Endothelial cell of umbilical vein (primary cell): ENCODE results near the gene PTTG1IP. TPM values are rescaled to one million over a fixed set of nuclear protein-coding genes. Genes with fewer than 3 reads are reported as not detected.
A peak's percentile ranks its signal among the peaks of the same experiment; 100 is the strongest.

Experiments
- BruUV-seq: library from RNA; stranded (reverse); fragments of 400-500 nt; replicated peaks from 2 replicates; lab custom pipeline; 2021; lab: Mats Ljungman, UMichigan
- CTCF ChIA-PET: fragments of 300-600, 350-600 bp; sonication (Branson Sonifier 250); formaldehyde crosslinking; loops from one replicate; lab custom pipeline; 2021; ENCODE audit warnings: antibody characterized with exemption, inconsistent platforms; lab: Charles Lee
- POLR2A ChIA-PET: fragments of 300-600, 350-600 bp; sonication (Branson Sonifier 250); formaldehyde crosslinking; loops from one replicate; lab custom pipeline; 2021; ENCODE audit warnings: antibody characterized with exemption, inconsistent platforms; lab: Charles Lee
- DNase-seq: peaks from one replicate; pipeline ENCODE4 v3.0.0-alpha.2; 2011; ENCODE audit warnings: low read depth, low spot score
- FAIRE-seq: peaks from 2 replicates; lab custom pipeline; 2011; peaks lifted over from hg19 to GRCh38; lab: Jason Lieb, UNC
- H2AFZ ChIP-seq: 2 replicates; pipeline ENCODE4 v1.6.0; 2012; ENCODE audit warnings: low read depth, low read length, control low read depth, inconsistent platforms
- H3K27ac ChIP-seq: 2 replicates; pipeline ENCODE4 v1.5.1; 2011; ENCODE audit warnings: low read depth, mild to moderate bottlenecking, control low read depth, low read length, moderate library complexity; ENCODE audit not compliant: insufficient read depth
- H3K27me3 ChIP-seq, 2 experiments: 2 replicates each; pipeline versions ENCODE4 v1.6.0 to v1.6.1; 2011; ENCODE audit warnings: low read length in 2 of 2, mixed read lengths in 1 of 2; ENCODE audit not compliant: control insufficient read depth in 2 of 2, insufficient read depth in 2 of 2
- H3K36me3 ChIP-seq, 2 experiments: 2 replicates in 1 of 2; 3 replicates in 1 of 2; pipeline ENCODE4 v1.5.1; 2011; ENCODE audit warnings: low read length in 2 of 2, mild to moderate bottlenecking in 1 of 2, moderate library complexity in 1 of 2; ENCODE audit not compliant: control insufficient read depth in 2 of 2, insufficient read depth in 2 of 2; ENCODE audit errors: extremely low read depth in 1 of 2
- H3K4me1 ChIP-seq: 3 replicates; pipeline ENCODE4 v1.5.1; 2011; ENCODE audit warnings: mild to moderate bottlenecking, low read length; ENCODE audit not compliant: control insufficient read depth, insufficient read depth; ENCODE audit errors: extremely low read depth
- H3K4me2 ChIP-seq: 2 replicates; pipeline ENCODE4 v1.6.1; 2011; ENCODE audit warnings: low read length, control low read depth, mixed read lengths; ENCODE audit not compliant: insufficient read depth
- H3K4me3 ChIP-seq, 3 experiments: fragments of 200-600 bp in 1 of 3; sonication (generic), shearing (Covaris generic) in 1 of 3; replicated peaks in 1 of 3; 2 replicates each; pipeline ENCODE4 v1.5.1; 2011 to 2016; ENCODE audit warnings: control low read depth in 3 of 3, low read length in 3 of 3, mild to moderate bottlenecking in 2 of 3, inconsistent platforms in 1 of 3, low read depth in 1 of 3, moderate library complexity in 1 of 3; ENCODE audit not compliant: insufficient read depth in 1 of 3
- H3K79me2 ChIP-seq: 2 replicates; pipeline ENCODE4 v1.6.0; 2012; ENCODE audit warnings: low read length, inconsistent platforms; ENCODE audit not compliant: control insufficient read depth, insufficient read depth
- H3K9ac ChIP-seq: replicated peaks from 2 replicates; pipeline ENCODE3; 2011; ENCODE audit warnings: low read length, control low read depth; ENCODE audit not compliant: insufficient read depth; ENCODE audit errors: extremely low read depth
- H3K9me1 ChIP-seq: replicated peaks from 3 replicates; pipeline ENCODE4 v1.6.0; 2011; ENCODE audit warnings: mild to moderate bottlenecking, low read length; ENCODE audit not compliant: control insufficient read depth, insufficient read depth; ENCODE audit errors: extremely low read depth
- H3K9me3 ChIP-seq: replicated peaks from 2 replicates; pipeline ENCODE4 v1.5.1; 2012; ENCODE audit warnings: low read length, inconsistent platforms; ENCODE audit not compliant: control insufficient read depth, insufficient read depth
- H4K20me1 ChIP-seq: replicated peaks from 2 replicates; pipeline ENCODE3; 2011; ENCODE audit warnings: mild to moderate bottlenecking, low read length; ENCODE audit not compliant: control insufficient read depth, insufficient read depth; ENCODE audit errors: extremely low read depth
- CTCF ChIP-seq, 2 donors: IDR thresholded peaks; 1 replicate in 1 of 2; 2 replicates in 1 of 2; pipeline ENCODE4 v1.5.1; 2011; ENCODE audit warnings: low read length in 2 of 2, mild to moderate bottlenecking in 2 of 2, moderate library complexity in 2 of 2, control low read depth in 1 of 2, inconsistent platforms in 1 of 2, low read depth in 1 of 2; ENCODE audit not compliant: insufficient read depth in 1 of 2; ENCODE audit errors: extremely low read depth in 1 of 2
- EZH2 ChIP-seq: IDR thresholded peaks from 2 replicates; pipeline ENCODE4 v1.6.1; 2012; ENCODE audit warnings: borderline replicate concordance, low read depth, mild to moderate bottlenecking, moderate library complexity, low read length, inconsistent platforms; ENCODE audit not compliant: severe bottlenecking
- FOS ChIP-seq: IDR thresholded peaks from 2 replicates; pipeline ENCODE4 v1.6.1; 2011; ENCODE audit warnings: mild to moderate bottlenecking, low read length, moderate library complexity, borderline replicate concordance; ENCODE audit not compliant: insufficient read depth
- GATA2 ChIP-seq: IDR thresholded peaks from 2 replicates; pipeline ENCODE4 v1.7.0; 2011; ENCODE audit warnings: low read depth, mild to moderate bottlenecking, moderate library complexity, mixed read lengths, low read length; ENCODE audit not compliant: insufficient read length, insufficient read depth
- JUN ChIP-seq: IDR thresholded peaks from 2 replicates; pipeline ENCODE4 v1.6.1; 2011; ENCODE audit warnings: borderline replicate concordance, low read depth; ENCODE audit not compliant: insufficient read length, insufficient read depth
- MAX ChIP-seq: IDR thresholded peaks from 2 replicates; pipeline ENCODE4 v1.6.1; 2011; ENCODE audit not compliant: insufficient read depth, insufficient read length
- MYC ChIP-seq: IDR thresholded peaks from one replicate; pipeline ENCODE4 v1.6.1; 2011; ENCODE audit warnings: mild to moderate bottlenecking, low read depth, low read length
- POLR2A ChIP-seq: IDR thresholded peaks from 2 replicates; pipeline ENCODE4 v1.6.1; 2012; ENCODE audit warnings: low read depth, mild to moderate bottlenecking, control low read depth, low read length
- POLR2AphosphoS5 ChIP-seq: IDR thresholded peaks from 2 replicates; pipeline ENCODE4 v1.6.1; 2012; ENCODE audit warnings: low read depth, mild to moderate bottlenecking, control low read depth, low read length, moderate library complexity; ENCODE audit not compliant: insufficient read depth
- dilution Hi-C: fragments of 300-500 bp; cut with MboI; formaldehyde crosslinking; loops from one replicate; pipeline ENCODE4 v1.15.0; 2019; ENCODE audit warnings: low sequenced_read_pairs; ENCODE audit not compliant: extremely low pct_ligation_motif_present
- intact Hi-C: fragments of 100-400 bp; cut with micrococcal nuclease; formaldehyde crosslinking; loops from one replicate; pipeline ENCODE4 v1.10.0; 2022
- polyA plus RNA-seq, 4 experiments: library from polyadenylated mRNA; depleted of rRNA in 3 of 4; stranded (reverse) in 3 of 4; unstranded in 1 of 4; fragments of >200 nt; gene quantifications; 2 replicates each; pipeline versions ENCODE4 v1.2.1 to v1.2.3, GENCODE V29; 2011 to 2012; ENCODE audit warnings: missing spikeins in 1 of 4
- total RNA-seq: library from RNA; stranded (reverse); gene quantifications from 2 replicates; pipeline ENCODE4 v1.2.3, GENCODE V29; 2021

PTTG1IP gene
- total and polyA plus RNA-seq, 2 donors (not counting 3 experiments of a cell fraction or from before 2014, with no cell fraction given) = 342 to 415 TPM

GRCh38 chr21:44911068-44911383 is 37.5 kb upstream of the PTTG1IP start:
- FAIRE-seq = no peak
- H3K9ac ChIP-seq = no peak overlapping the region
- H3K27me3 ChIP-seq = no peaks in the 10 kb centered on the region
- H3K27ac ChIP-seq = no peak overlapping the region
- H3K4me2 ChIP-seq = no peak overlapping the region
- dilution Hi-C loops = no loop called here
- H3K4me1 ChIP-seq = peaks cover 25% of the 10 kb centered on the region
- H3K36me3 ChIP-seq = no peaks in the 10 kb centered on the region
- BruUV-seq = no TSS peak
- ChIA-PET CTCF (interaction anchor here (0.8 to 4.9 kb wide), 14 partner anchors 9 to 140 kb away, joined by 3 to 37 read pairs (median 4); partner anchors contain the start of gene UBE2G2), POLR2A (no interaction called here)
- no peak overlapping the region for H3K4me3 ChIP-seq
- H3K9me1 ChIP-seq = no peaks in the 10 kb centered on the region
- TF ChIP-seq MAX (no peak), POLR2AphosphoS5 (no peak), MYC (no peak), JUN (no peak), GATA2 (no peak), CTCF (IDR thresholded peaks at IDR 0.05; ENCODE audit: extremely low read depth in 1 of 2, insufficient read depth in 1 of 2, low read depth in 1 of 2, low read length in 2 of 2) (no peak), FOS (no peak), EZH2 (no peak), POLR2A (no peak)
- DNase-seq = no peak
- no peaks in the 10 kb centered on the region for H3K9me3 ChIP-seq
- intact Hi-C loops = loop anchor here (1.0 to 2.0 kb wide), 7 partner anchors 18 to 156 kb away; partner anchors contain the start of genes SUMO3 and UBE2G2
- peak overlapping the region; percentile 16 for H2AFZ ChIP-seq
- H3K79me2 ChIP-seq = no peaks in the 10 kb centered on the region
- no peaks in the 10 kb centered on the region for H4K20me1 ChIP-seq
